ENCODE measurements around the gene ASB2.

DNA sequence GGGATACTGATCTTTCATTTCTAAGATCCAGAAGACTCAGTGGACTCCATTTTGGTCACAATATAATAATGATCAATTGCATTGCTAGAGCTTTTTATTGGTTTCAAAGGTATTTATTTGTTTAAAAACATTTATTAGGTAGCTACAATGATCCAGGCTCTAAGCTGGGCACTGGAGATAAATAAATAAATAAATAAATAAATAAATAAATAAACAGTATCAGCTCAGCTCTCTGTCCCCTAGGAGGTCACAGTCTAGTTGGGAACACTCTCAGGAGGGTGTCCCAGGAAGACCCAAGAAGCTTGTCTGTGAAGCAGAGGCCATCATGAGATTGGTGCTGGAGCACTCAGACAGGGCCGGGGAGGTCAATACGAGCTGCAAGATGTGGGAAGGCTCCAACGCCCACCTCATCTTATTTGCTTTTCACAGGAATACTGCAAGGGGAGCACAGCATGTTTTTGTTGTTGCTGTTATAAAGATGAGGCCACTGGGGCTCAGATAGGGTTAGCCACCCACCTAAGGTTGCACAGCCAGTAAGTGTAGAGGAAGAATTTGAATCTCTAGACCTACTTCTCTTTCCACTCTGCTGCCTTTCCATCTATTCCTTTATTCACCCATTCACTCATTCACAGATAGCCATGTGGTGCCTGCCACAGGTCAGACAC is 15.5 kb downstream of the ASB2 start:
- TF ChIP-seq, protein P1, sequence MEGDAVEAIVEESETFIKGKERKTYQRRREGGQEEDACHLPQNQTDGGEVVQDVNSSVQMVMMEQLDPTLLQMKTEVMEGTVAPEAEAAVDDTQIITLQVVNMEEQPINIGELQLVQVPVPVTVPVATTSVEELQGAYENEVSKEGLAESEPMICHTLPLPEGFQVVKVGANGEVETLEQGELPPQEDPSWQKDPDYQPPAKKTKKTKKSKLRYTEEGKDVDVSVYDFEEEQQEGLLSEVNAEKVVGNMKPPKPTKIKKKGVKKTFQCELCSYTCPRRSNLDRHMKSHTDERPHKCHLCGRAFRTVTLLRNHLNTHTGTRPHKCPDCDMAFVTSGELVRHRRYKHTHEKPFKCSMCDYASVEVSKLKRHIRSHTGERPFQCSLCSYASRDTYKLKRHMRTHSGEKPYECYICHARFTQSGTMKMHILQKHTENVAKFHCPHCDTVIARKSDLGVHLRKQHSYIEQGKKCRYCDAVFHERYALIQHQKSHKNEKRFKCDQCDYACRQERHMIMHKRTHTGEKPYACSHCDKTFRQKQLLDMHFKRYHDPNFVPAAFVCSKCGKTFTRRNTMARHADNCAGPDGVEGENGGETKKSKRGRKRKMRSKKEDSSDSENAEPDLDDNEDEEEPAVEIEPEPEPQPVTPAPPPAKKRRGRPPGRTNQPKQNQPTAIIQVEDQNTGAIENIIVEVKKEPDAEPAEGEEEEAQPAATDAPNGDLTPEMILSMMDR (conservative IDR thresholded peaks at IDR 0.05): no peak
- TF ChIP-seq ZFX (IDR thresholded peaks at IDR 0.05): no peak
